A549 treated with dexamethasone at 1 μM for 4 hours (cell line): ENCODE results near the gene MCM9. TPM values are rescaled to one million over a fixed set of nuclear protein-coding genes. Genes with fewer than 3 reads are reported as not detected.

Experiments
- total RNA-seq: library from RNA; stranded (reverse); fragments of 200-300 nt; extraction: Qiagen RNA extraction; gene quantifications from 5 replicates; pipeline ENCODE4 v1.2.3, GENCODE V29; 2022

Gene MCM9
- 3.8 to 5.5 TPM (median 5.2 TPM) in 5 replicates for total RNA-seq

GRCh38 chr6:118934461-118935330 lies at the start of gene MCM9:
Gene MCM9, minus strand, starts transcription at chr6:118935159. Its CDS starts 3,436 bp downstream, at chr6:118931723.

GRCh38 chr6:118893807-118894424 lies 41.0 kb downstream of the MCM9 start, which contains the start of gene ASF1A:
Gene ASF1A, plus strand, starts transcription at chr6:118894152. Its CDS starts 262 bp downstream, at chr6:118894414.

Other genes with a start within 250 kb of the MCM9 start
- gene ASF1A, start 41.0 kb downstream of the MCM9 start, total RNA-seq, result 7.5 to 9.9 TPM (median 7.7 TPM) in 5 replicates
- gene FAM184A, start 143.5 kb upstream of the MCM9 start, total RNA-seq, result 0.11 TPM in 1 of 5 replicates, not detected in the others